Hepatocyte (in vitro differentiated cells): Measurements from ENCODE around the gene ARHGAP20. TPM values are rescaled to one million over a fixed set of nuclear protein-coding genes. Genes with fewer than 3 reads are reported as not detected.

Source experiments
- DNase-seq: peaks from one replicate; pipeline ENCODE4 v3.0.0-alpha.2; 2016; ENCODE audit warnings: low spot score
- H2AFZ ChIP-seq: fragments of 200-600 bp; sonication (generic); 2 replicates; pipeline ENCODE4 v1.6.0; 2016; ENCODE audit warnings: antibody characterized with exemption, mild to moderate bottlenecking
- H3K27ac ChIP-seq: fragments of 200-600 bp; sonication (generic); 2 replicates; pipeline ENCODE4 v1.5.1; 2016; ENCODE audit warnings: mild to moderate bottlenecking
- H3K27me3 ChIP-seq: fragments of 200-600 bp; sonication (generic); 2 replicates; pipeline ENCODE4 v1.6.1; 2016
- H3K36me3 ChIP-seq: fragments of 200-600 bp; sonication (generic); replicated peaks from 2 replicates; pipeline ENCODE4 v1.5.1; 2016; ENCODE audit warnings: low read depth; ENCODE audit not compliant: insufficient read depth
- H3K4me1 ChIP-seq: fragments of 200-600 bp; sonication (generic); 2 replicates; pipeline ENCODE4 v1.5.1; 2016; ENCODE audit warnings: mild to moderate bottlenecking, moderate library complexity; ENCODE audit not compliant: insufficient read depth
- H3K4me2 ChIP-seq: fragments of 200-600 bp; sonication (generic); 2 replicates; pipeline ENCODE4 v1.6.0; 2016
- H3K4me3 ChIP-seq: fragments of 200-600 bp; sonication (generic); 2 replicates; pipeline ENCODE4 v1.5.1; 2016; ENCODE audit warnings: mild to moderate bottlenecking
- H3K79me2 ChIP-seq: fragments of 200-600 bp; sonication (generic); 2 replicates; pipeline ENCODE4 v1.6.0; 2017; ENCODE audit warnings: mild to moderate bottlenecking
- H3K9me2 ChIP-seq: fragments of 200-600 bp; sonication (generic); replicated peaks from 2 replicates; pipeline ENCODE4 v1.6.0; 2017; ENCODE audit warnings: mild to moderate bottlenecking; ENCODE audit not compliant: insufficient read depth
- H3K9me3 ChIP-seq: fragments of 200-600 bp; sonication (generic); 2 replicates; pipeline ENCODE4 v1.5.1; 2016; ENCODE audit warnings: low read depth, mild to moderate bottlenecking
- H4K20me1 ChIP-seq: fragments of 200-600 bp; sonication (generic); 2 replicates; pipeline ENCODE4 v1.6.0; 2016; ENCODE audit warnings: mild to moderate bottlenecking; ENCODE audit not compliant: insufficient read depth, poor library complexity, severe bottlenecking
- EZH2 ChIP-seq: fragments of 200-600 bp; sonication (generic); IDR thresholded peaks from 2 replicates; pipeline ENCODE4 v1.6.1; 2016; ENCODE audit warnings: antibody characterized with exemption, mild to moderate bottlenecking, borderline replicate concordance
- EZH2phosphoT487 ChIP-seq: fragments of 200-600 bp; sonication (generic); IDR thresholded peaks from one replicate; pipeline ENCODE4 v1.6.1; 2018; ENCODE audit warnings: antibody characterized with exemption, mild to moderate bottlenecking, low read depth, moderate library complexity; ENCODE audit not compliant: unreplicated experiment, severe bottlenecking
- WGBS: methylation state at CpG from one replicate; pipeline ENCODE4 v1.1.6; 2016; ENCODE audit warnings: low lambda C conversion rate; ENCODE audit errors: missing lambda C conversion rate; 5-methylcytosine and 5-hydroxymethylcytosine counted together
- polyA plus RNA-seq: library from polyadenylated mRNA; unstranded; fragments of >200 nt; fragmentation: Nextera tagmentation; extraction: Ambion mirVana; gene quantifications from 2 replicates; pipeline ENCODE4 v1.2.1, GENCODE V29; 2016
- total RNA-seq: library from RNA; depleted of rRNA; stranded (reverse); fragments of >200 nt; gene quantifications from 2 replicates; pipeline ENCODE4 v1.2.3, GENCODE V29; 2014
- TF ChIP-seq, protein P1 (sequence below): fragments of 200-600 bp; sonication (generic); IDR thresholded peaks from 2 replicates; pipeline ENCODE4 v1.5.1; 2016; ENCODE audit warnings: antibody characterized with exemption, mild to moderate bottlenecking; ENCODE audit not compliant: poor library complexity

ARHGAP20 gene
- total and polyA plus RNA-seq, 2 experiments from 2014 or later = 0.79 to 2.6 TPM

DNA sequence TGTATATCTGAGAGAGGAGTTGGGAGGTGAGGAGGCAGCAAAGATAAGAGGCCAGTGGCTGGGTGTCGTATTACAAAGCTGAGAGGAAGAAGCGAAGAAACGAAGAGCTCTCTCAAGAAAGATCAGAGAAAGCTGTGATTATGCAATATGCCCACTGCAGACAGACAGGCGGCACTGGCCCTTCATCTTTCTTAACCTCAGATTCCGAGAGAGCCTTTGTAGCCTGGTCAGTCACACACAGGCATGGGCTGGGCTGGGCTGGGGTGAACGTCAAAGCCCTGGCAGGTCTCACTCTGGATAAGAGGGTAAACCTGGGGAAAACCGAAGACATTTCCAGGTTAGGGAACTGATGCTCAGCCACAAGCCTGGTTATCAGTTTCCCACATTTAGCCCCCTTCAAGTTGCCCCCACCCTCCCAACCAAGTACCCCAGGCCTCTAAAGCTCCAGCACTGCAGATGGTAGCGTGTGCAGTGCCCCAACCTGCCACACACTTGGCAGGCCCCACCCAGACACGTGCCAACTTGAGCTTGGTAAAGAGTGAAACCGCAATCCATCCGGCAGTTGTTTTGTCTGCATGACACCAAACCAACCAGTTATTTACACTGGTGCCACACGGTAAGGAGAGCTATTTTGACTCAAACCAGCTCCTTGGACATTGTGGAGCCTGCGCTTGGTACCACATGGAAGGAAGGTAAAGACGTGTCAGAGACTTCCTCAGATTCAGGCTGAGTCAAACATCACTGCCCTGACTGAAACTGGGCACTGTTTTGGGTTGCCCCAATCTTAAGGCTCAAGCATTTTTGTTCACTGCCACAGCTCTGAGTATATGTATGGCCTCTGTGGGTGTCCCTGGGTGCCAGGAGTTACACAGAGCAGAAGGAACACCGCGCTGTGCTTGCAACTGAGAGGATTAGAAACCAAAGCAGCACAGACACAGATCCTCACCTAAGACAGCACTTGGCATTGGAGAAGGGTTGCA lies 146.6 kb downstream of the ARHGAP20 start:
- 39% methylated on average over 16 of the region's 16 CpGs for WGBS
- H2AFZ ChIP-seq = no peak overlapping the region
- H3K4me2 ChIP-seq = peak overlapping the region; percentile 53

GRCh38 chr11:110564676-110565356 lies 147.4 kb downstream of the ARHGAP20 start:
- no peaks in the 10 kb centered on the region for H3K36me3 ChIP-seq
- H3K79me2 ChIP-seq = no peaks in the 10 kb centered on the region
- peak overlapping the region; percentile 4 for H2AFZ ChIP-seq
- no peaks in the 10 kb centered on the region for H3K9me3 ChIP-seq
- WGBS = 36% methylated on average over 8 of the region's 8 CpGs
- no peak overlapping the region for H3K4me2 ChIP-seq
- TF ChIP-seq EZH2phosphoT487 (no peak), EZH2 (no peak)
- TF ChIP-seq, protein P1, sequence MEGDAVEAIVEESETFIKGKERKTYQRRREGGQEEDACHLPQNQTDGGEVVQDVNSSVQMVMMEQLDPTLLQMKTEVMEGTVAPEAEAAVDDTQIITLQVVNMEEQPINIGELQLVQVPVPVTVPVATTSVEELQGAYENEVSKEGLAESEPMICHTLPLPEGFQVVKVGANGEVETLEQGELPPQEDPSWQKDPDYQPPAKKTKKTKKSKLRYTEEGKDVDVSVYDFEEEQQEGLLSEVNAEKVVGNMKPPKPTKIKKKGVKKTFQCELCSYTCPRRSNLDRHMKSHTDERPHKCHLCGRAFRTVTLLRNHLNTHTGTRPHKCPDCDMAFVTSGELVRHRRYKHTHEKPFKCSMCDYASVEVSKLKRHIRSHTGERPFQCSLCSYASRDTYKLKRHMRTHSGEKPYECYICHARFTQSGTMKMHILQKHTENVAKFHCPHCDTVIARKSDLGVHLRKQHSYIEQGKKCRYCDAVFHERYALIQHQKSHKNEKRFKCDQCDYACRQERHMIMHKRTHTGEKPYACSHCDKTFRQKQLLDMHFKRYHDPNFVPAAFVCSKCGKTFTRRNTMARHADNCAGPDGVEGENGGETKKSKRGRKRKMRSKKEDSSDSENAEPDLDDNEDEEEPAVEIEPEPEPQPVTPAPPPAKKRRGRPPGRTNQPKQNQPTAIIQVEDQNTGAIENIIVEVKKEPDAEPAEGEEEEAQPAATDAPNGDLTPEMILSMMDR = no peak
- DNase-seq = no peak
- no peaks in the 10 kb centered on the region for H3K9me2 ChIP-seq
- H4K20me1 ChIP-seq = no peaks in the 10 kb centered on the region
- no peak overlapping the region for H3K4me3 ChIP-seq
- H3K4me1 ChIP-seq = peaks cover 15% of the 10 kb centered on the region
- H3K27ac ChIP-seq = peak overlapping the region; percentile 17
- no peaks in the 10 kb centered on the region for H3K27me3 ChIP-seq

More for the DNA sequence above, 146.6 kb downstream of the ARHGAP20 start:
- DNase-seq = peak; percentile 84
- Histone ChIP-seq H3K36me3 (no peaks in the 10 kb centered on the region), H3K9me3 (no peaks in the 10 kb centered on the region), H3K4me1 (peaks cover 15% of the 10 kb centered on the region), H3K4me3 (no peak overlapping the region), H3K79me2 (no peaks in the 10 kb centered on the region), H3K27me3 (no peaks in the 10 kb centered on the region), H4K20me1 (no peaks in the 10 kb centered on the region), H3K9me2 (no peaks in the 10 kb centered on the region), H3K27ac (peak overlapping the region; percentile 22)
- TF ChIP-seq EZH2 (no peak), EZH2phosphoT487 (no peak)
- TF ChIP-seq, protein P1 = no peak

DNA sequence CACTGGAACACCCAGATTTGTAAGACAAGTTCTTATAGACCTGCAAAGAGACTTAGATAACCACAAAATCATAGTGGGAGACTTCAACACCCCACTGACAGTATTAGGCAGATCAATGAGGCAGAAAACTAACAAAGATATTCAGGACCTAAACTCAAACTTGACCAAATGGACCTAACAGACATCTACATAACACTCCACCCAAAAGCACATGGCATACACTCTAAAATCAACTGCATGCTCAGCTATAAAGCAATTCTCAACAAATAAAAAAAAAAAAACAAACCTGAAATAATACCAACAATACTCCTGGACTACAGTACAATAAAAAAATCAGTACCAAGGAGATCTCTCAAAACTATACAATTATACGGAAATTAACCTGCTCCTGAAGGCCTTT lies 167.5 kb downstream of the ARHGAP20 start:
- Histone ChIP-seq H3K27me3 (no peaks in the 10 kb centered on the region), H3K4me3 (no peak overlapping the region), H3K36me3 (no peaks in the 10 kb centered on the region), H3K9me3 (no peaks in the 10 kb centered on the region), H3K4me1 (no peaks in the 10 kb centered on the region), H3K27ac (no peak overlapping the region), H4K20me1 (no peaks in the 10 kb centered on the region), H3K9me2 (no peaks in the 10 kb centered on the region), H2AFZ (no peak overlapping the region), H3K4me2 (no peak overlapping the region), H3K79me2 (no peaks in the 10 kb centered on the region)
- DNase-seq = no peak
- TF ChIP-seq, protein P1 = no peak
- WGBS = 87% methylated on average over 1 of the region's 1 CpG
